HL-60/S4 treated with phorbol 12-myristate 13-acetate at 8.2 ng/mL for 4 days and 3 days (cell line): Measurements from ENCODE around the gene RPL37A.

ENCODE experiments used
- in situ Hi-C: fragments of 300-500 bp; cut with MboI; formaldehyde crosslinking; loops from 2 replicates; pipeline ENCODE4 v1.15.0; 2022; ENCODE audit warnings: low sequenced_read_pairs

Gene RPL37A

DNA sequence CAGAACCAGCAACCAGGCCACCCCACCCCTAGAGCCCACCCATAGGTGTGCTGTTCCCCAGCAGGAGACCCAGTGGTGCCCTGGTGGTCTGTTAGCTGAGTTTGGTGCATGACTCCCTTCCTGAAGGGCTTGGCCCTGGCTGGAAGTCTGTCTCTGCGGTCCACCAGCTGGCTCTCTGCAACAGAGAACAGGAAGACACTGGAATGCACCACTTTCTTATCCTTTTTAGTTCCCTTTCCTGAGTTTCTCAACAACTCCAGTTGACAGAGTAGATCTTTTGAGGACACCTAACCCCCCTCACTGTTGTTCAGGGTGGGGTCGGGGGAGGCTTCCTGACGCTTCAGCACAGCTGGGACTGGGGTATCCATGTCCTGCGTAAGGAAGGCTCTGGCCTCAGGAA is 11.9 kb upstream of the RPL37A start:
- in situ Hi-C loops = no loop called here

DNA sequence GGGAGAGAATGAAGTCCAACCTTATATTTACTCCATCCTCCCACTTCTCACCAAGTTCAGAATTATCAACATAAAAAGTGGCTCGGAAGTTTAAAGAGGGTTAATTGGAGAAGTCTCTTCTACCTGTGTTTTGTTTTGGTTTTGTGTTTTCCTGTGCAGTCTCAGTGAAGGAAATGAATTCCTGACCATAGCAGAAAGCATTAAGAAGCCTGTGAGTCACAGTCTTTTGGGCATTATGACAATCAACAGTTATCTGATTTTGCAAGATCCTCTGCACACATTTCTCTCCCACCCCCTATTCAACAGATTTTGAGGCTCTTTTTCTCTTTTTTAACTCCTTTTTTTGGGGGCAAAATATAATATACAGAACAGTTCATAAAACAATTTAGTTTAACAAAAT is 8.6 kb upstream of the RPL37A start:
- in situ Hi-C loops = no loop called here

DNA sequence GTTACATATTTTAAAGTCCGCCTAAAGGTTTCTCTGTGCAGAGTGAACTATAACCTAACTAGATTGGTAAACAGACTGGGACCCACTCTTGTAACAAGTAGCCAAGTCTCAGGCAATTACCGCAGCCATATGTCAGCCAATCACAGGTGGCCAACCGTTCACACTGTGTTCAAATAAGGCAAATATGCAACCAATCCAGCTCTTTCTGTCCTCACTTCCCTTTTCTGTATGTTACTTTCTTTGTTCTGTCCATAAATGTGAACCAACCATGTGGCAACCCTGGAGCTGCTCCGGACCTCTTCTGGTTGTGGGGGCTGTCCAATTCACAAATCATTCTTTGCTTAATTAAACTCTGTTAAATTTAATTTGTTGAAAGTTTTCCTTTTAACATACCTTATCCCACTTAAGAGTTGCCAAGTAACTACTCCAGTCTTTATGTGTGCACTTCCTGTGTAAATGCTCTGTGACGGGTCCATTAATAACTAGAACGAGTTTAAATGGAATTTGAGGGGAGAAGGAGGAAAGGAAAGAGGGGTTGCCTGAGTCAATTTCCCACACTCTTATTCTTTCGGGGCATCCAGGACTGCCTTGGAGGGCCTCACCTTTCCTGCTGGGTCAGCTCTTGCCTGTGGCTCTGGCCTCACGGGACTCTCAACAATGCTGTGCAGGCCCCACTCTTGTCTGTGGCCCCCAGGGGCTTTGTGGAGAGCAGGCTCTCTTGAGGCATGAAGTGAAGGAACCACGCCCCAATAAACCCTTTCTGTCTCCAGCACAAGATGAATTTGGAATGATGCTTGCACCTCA is 6.6 kb upstream of the RPL37A start:
- in situ Hi-C loops = no loop called here

DNA sequence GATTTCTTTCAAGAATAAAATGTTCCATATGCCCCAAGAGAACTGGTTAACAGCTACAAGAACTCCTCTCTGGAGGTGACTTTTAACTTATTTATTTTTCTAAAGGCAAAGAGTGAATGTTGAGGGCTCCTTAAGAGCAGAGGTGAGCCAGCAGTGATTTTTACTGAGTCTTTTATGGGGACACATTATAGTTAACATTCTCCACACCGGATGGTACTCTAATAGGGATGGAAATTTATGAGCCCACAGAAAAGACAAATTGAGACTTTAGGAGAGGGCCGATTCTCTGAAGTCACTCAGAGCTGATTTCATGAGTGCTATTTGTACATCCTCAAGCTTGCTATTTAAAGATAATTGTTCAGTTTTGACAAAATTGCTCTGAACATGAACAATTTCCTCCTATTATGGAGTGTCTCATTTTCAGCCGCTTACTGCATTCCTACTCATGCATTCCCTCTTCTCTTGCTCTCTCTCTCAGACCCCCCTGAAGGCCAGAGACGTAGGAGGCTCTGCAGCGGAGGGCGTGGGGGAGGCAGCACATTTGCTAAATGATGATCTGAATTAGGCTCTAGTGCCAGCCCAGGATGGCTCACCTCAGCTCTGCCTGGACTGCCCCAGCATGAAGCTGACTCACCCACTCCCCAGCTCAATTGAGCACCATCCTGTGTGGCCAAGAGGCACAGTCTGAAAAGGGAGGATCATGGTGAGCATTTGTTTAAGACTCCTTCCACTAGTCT is 5.9 kb upstream of the RPL37A start:
- in situ Hi-C loops = no loop called here

DNA sequence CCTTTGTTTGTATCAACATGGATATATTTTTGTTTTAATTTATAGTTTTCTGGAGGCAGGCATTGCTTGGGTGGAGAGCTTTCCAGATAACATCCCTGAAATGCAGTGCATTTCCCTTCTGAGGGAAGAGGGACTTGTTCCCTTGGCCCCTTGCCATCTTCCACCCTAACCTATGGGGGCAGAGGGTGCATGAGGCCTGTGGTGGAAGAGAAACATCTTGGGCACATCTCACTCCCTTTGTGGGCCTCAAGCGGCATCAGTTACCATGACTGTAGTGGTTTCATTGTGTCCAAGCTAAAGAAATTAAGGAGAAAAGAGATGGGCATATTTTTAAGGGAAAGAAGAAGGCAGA is 5.3 kb upstream of the RPL37A start:
- in situ Hi-C loops = no loop called here

DNA sequence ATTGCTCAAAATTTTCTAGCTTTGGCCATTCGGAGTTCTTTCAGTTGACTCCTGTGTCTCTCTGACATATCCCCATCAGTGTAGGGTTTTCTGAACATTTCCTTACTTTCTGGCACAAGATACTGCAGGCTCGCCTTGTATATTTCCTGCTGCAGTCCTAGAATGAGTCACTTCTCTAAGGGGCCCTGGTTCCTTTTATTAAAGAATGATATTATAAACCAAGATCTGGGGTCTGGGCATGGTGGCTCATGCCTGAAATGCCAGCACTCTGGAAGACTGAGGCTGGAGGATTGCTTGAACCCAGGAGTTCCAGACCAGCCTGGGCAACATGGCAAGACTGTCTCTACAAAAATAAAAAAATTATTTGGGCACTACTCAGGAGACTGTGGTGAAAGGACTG is 3.0 kb upstream of the RPL37A start:
- in situ Hi-C loops = no loop called here

DNA sequence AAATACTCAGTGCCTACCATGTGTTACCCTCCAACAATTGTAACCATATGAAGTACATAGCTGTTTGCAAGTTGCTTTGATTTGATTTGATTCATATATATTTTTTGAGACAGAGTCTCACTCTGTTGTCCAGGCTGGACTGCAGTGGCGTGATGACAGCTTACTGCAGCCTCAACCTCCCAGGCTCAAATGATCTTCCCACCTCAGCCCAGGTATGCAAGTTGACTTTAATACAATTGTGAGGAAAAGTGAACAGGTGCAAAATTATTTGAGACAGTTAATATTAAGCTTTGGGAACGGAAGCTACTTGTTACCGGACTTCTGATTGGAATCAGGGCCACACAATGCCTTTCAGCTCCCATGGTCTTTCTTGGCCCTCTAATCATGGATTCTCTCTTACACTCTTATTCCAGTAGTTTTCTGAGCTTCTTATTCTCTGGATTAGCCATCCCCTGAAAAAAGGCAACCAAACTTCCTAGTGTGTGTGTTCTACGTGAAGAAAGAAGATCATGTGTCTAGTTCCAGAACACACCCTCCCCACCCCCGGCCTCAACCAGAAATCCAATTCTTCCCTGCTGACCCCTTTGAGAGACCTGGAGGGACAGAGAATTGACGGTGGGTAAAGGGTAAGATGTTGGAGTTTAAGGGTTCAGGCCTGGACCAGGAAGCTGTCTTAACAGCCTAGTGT is 1.1 kb upstream of the RPL37A start:
- in situ Hi-C loops = no loop called here

DNA sequence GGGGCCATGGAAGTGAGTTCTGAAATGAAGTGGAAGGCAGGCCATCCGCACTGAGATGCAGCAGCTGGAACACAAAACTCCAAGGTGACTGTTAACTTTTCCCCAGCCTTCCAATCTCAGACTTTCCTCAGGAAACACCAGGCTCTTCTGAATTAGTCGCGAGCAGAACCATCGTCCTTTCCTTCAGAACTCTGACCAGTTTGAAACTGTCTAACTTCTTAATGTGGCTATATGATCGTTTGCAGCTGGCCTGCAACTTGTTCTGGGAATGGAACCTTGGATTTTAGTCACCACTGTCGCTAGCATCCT is 620 bp upstream of the RPL37A start:
- in situ Hi-C loops = no loop called here

DNA sequence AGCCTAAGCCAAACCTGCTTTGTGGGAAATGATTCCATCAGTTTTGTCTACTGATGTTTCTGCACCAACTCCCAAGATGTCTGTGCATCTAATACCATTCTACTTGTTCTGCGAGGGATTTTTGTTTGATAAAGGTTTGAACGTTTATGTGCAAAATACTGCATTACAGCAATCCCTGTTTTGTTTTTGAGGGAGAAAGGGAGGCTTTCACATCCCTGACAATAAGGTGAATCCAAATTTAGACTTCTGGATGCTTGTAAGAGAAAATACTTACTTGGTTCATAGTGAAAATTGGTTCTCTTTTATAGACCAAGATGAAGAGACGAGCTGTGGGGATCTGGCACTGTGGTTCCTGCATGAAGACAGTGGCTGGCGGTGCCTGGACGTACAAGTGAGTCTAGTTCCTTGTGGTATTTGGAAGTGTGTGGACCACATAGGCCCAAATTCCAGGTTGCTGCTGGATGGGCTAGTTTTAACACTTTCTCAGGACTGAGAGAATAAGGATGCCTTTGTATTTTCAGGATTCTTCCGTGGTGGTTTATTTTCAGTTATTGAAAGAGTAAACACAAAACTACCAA is 1.1 kb downstream of the RPL37A start:
- in situ Hi-C loops = no loop called here

DNA sequence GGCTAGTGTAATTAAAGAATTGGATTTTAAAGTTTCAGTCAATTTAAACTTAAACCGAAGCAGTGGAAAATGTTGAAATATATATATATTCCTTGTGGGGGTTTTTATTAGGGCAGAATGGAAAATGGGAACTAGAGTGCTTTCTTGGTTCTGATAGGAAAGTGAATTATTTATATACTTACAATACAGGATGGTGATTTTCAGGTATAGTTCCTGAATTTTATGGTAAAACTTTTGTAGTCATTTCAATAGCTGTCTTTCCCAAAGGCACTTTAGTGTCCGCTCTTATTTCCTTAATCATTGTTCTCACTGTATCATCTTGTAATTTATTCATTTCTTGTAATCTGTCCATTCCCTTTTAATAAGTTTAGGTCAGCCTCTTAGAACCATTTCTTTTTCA is 1.9 kb downstream of the RPL37A start:
- in situ Hi-C loops = no loop called here

DNA sequence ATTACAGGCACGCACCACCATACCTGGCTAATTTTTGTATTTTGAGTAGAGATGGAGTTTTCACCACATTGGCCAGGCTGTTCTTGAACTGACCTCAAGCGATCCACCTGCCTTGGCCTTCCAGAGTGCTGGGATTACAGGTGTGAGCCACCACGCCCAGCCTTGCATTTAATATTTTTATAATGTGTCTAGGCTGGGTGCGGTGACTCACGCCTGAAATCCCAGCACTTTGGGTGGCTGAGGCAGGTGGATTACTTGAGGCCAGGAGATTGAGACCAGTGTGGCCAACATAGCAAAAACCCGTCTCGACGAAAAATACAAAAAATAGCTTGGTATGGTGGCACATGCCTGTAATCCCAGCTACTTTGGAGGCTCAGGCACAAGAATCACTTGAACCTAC is 3.2 kb downstream of the RPL37A start:
- in situ Hi-C loops = no loop called here

DNA sequence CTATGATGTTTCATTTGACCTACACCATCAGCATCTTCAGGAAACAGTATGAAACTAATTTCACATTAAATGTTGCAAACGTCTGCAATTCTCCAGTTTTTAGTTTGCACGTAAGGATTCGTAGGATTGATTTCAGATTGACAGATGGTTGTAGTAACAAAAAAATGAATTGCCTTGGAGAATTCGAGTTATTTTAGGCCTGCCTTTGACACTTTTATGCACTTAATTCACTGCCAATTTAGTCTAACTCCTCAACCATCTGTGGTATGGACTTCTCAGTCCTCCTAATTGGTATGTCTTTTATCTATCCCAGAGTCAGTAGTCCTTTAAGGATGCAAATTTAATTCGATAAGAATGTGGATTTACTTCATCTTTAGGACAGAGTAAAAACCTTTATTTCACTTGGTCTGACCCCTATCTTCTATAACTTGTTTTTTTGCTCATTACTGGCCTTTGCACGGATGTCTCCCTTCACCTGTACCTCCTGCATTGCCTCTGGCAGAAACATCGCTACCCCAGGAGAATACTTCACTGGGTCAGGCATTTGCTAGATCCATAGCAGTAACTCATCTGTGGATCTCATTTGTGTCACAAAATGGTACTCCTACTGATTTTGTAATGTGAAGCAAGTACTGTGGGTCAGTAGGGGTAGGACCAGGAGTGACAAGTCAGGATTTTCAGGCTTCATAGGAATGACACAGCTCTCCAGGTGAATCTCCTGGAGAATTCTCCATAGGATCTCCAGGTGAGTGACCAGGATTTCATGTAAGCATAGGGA is 3.9 kb downstream of the RPL37A start:
- in situ Hi-C loops = no loop called here

DNA sequence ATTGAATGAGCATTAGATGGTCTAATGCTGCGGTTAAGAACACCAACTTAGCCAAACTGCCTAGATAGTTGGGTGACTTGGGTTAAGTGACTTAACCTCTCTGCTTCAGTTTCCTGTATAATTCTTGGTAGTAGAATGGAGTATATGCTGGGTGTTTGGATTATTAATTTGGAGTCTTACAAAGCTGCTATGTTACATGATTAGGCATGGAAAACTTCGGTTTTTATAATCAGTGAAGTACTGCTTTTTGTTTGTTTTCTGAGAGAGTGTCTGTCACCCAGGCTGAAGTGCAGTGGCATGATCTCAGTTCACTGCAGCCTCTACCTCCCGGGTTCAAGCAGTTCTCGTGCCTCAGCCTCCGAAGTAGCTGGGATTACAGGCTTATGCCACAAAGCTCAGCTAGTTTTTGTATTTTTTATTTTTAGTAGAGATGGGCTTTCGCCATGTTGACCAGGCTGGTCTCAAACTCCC is 4.5 kb downstream of the RPL37A start:
- in situ Hi-C loops = no loop called here

DNA sequence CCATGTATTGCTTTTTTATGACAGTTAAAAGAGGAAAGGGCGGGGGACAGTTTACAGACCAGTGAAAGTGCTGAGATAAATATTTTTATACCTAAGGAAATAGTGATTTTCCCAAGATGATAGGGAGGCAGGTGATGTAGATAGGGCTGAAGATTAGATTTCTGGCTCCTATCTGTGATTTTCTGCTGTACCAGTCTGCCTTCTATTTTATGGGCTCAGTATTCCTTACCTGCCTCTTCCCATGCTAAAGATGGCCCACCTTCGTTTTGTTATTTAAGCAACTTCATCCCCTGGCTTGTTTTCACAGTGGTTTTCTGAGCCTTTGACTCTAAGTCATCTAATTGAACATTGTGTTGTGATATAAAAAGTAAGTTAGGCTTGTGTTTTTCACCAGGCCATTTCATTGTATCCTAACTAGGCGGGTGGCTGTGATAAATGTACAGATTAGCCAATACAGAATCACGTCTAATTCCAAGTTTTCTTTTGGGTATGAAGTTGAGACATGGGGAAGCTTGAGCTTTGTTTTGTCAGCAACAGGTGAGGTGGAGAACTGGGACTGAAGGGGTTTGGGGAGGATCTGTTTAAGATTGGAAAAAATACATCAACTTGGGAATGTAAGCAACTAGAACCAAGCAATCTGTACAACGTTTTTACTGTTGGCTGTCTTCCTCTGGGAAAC is 5.2 kb downstream of the RPL37A start:
- in situ Hi-C loops = no loop called here

DNA sequence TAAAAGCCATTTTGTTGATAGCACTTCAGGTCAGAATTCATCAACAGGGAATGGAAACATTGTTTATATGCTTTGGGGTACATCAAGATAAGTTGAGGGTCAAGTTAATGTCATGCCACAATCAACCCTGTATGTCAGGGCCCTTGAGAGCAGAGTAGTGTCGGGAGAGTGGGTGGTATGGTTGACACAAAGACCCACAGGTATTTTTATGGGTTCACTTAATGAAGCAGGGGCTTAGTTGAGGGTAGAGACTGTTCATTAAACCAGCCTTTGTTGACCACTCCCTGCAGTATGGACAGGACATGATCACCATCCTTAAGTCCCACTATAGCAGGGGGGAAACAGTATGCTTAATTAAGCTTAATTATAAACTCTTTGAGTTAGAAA is 5.7 kb downstream of the RPL37A start:
- in situ Hi-C loops = no loop called here

DNA sequence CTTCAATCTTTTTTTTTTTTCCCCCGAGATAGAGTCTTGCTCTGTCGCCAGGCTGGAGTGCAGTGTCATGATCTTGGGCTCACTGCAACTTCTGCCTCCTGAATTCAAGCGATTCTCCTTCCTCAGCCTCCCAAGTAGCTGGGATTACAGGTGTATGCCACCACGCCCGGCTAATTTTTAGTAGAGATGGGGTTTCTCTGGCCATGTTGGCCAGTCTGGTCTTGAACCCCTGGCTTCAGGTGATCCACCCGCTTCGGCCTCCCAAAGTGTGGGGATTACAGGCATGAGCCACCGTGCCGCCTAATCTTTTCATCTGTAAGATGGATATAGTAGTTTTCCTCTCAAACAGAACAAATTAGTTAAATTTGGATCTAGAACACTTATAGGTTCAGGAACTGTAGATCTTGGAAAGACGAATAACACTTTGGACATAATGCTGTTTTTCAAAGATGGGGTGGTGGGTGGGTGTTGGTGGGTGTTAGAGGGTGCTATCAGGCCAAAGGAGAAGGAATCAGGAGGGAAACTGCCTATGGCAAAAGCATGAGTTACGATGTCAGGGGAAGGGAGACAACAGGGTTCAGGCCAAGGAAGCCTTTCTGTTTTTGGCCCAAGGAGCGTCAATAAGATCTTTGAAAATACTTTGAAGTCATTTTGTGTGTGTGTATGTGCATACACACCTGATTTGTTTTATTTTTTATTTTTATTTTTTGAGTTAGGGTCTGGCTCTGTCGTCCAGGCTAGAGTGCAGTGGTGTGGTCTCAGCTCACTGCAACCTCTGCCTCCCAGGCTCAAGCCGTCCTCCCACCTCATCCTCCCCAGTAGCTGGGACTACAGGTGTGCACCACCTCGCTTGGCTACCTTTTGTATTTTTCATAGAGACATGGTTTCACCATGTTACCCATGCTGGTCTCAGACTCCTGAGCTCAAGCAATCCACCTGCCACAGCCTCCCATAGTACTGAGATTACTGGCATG is 6.8 kb downstream of the RPL37A start:
- in situ Hi-C loops = no loop called here

DNA sequence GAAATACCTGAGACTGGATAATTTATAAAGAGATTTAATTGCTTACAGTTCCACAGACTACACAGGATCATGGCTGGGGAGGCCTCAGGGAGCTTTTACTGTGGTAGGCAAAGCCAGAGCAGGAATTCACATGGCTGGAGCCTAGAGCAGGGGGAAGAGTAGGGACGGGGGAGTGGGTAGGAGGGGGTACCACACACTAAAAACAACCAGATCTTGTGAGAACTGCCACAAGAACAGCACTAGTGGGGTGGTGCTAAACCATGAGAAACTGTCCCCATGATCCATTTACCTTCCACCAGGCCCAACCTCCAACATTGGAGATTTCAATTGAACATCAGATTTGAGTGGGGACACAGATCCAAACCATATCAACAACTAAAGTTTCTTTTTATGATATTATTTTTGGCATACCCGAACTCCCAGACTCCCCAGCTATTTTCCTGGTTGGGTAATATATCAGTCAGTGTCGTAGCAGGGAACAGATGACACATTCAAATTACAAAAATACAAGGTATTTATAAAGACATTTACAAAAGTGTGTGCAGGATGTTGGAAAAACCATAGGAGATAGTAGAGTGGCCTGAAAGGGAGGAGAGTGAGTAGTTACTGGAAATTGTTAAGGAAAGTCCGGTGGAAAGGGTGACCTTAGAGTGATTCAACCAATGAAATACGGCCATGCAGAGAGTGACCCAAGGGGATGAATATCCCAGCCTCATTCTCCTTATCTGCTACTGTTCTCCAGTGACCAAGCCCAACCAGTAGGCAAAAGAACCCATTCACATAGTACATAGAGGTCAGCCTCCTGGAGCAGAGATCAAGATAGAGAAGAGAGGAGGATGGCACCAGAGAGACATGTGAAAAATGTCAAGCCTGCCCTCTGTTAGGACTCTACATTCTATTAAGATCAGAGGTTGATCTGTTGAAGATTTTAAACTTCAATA is 8.8 kb downstream of the RPL37A start:
- in situ Hi-C loops = no loop called here

DNA sequence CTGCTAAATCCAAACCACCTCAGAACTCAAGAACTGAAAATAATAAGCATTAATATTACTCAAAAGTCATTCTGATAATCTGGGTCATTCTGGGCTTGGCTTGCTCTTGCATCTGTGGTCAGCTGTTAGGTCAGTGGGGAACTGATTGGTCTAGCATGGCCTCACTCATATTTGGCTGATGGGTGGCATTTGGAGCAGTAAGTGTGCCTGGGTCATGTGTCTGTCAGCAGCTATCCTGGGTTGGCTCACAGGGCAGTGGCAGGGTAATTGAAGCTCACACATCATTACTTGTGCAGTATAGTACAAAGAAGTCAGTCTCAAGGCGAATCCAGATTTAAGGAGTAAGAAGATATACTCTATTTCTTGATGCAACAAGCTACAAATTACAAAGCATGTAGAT is 9.6 kb downstream of the RPL37A start:
- in situ Hi-C loops = no loop called here
